Measurements from ENCODE around the gene QPRT.
"Not testable (repeated sequence)": the region's sequence is repeated elsewhere in the genome, so short reads cannot be mapped to it uniquely, and the experiment has no call there.

QPRT gene

GRCh38 chr16:29686740-29687332 is 7.9 kb downstream of the QPRT start:
- DNase-seq = peak in 33 of 42 donors; percentile 12 to 86 (median 50)
- intact Hi-C loops (cut with DNase I) = no loop called here

- DNase-seq = no peak
- intact Hi-C loops (cut with DNase I) = no loop called here
These were observed 8.8 kb downstream of the QPRT start for GRCh38 chr16:29687755-29688154.

- intact Hi-C loops (cut with DNase I) = no loop called here
These were observed 9.2 kb downstream of the QPRT start for GRCh38 chr16:29688172-29688571.

GRCh38 chr16:29689490-29690351 is 10.7 kb downstream of the QPRT start:
- intact Hi-C loops (cut with DNase I) = not testable (repeated sequence)

More at GRCh38 chr16:29688172-29688571, 9.2 kb downstream of the QPRT start:
- DNase-seq = no peak

GRCh38 chr16:29692606-29693005 is 13.6 kb downstream of the QPRT start:
- intact Hi-C loops (cut with DNase I); DNase-seq: not testable (repeated sequence)

More at GRCh38 chr16:29689490-29690351, 10.7 kb downstream of the QPRT start:
- not testable (repeated sequence) for DNase-seq

GRCh38 chr16:29694384-29695195 is 15.6 kb downstream of the QPRT start:
- intact Hi-C loops (cut with DNase I) = no loop called here
- DNase-seq = peak in 7 of 42 donors; percentile 12 to 42 (median 26)

- intact Hi-C loops (cut with DNase I); DNase-seq: not testable (repeated sequence)
These were observed 16.7 kb downstream of the QPRT start for GRCh38 chr16:29695675-29696074.

GRCh38 chr16:29696881-29697331 is 17.9 kb downstream of the QPRT start:
- intact Hi-C loops (cut with DNase I) = no loop called here
- DNase-seq = no peak

- intact Hi-C loops (cut with DNase I) = no loop called here
These were observed 18.4 kb downstream of the QPRT start for GRCh38 chr16:29697391-29697790.

GRCh38 chr16:29698042-29698441 is 19.1 kb downstream of the QPRT start:
- DNase-seq = no peak

More at GRCh38 chr16:29697391-29697790, 18.4 kb downstream of the QPRT start:
- no peak for DNase-seq

GRCh38 chr16:29698484-29699323 is 19.7 kb downstream of the QPRT start:
- intact Hi-C loops (cut with DNase I) = no loop called here
- no peak for DNase-seq

More at GRCh38 chr16:29698042-29698441, 19.1 kb downstream of the QPRT start:
- intact Hi-C loops (cut with DNase I) = no loop called here

- no peak for DNase-seq
- intact Hi-C loops (cut with DNase I) = no loop called here
These were observed 20.6 kb downstream of the QPRT start for GRCh38 chr16:29699324-29700219.

- peak in 41 of 42 donors; percentile 25 to 85 (median 61) for DNase-seq
- intact Hi-C loops (cut with DNase I) = no loop called here
These were observed 21.4 kb downstream of the QPRT start for GRCh38 chr16:29700253-29700987.

GRCh38 chr16:29701214-29701555 is 22.2 kb downstream of the QPRT start:
- intact Hi-C loops (cut with DNase I) = no loop called here
- no peak for DNase-seq

GRCh38 chr16:29702269-29702668 is 23.3 kb downstream of the QPRT start:
- DNase-seq = no peak
- intact Hi-C loops (cut with DNase I) = no loop called here

- DNase-seq = no peak
- intact Hi-C loops (cut with DNase I) = no loop called here
These were observed 26.1 kb downstream of the QPRT start for GRCh38 chr16:29705030-29705429.

- DNase-seq; intact Hi-C loops (cut with DNase I): not testable (repeated sequence)
These were observed 28.2 kb downstream of the QPRT start for GRCh38 chr16:29707160-29707559.

All from head of caudate nucleus (tissue), 42 donors.